ENCODE results near the gene HELZ2.
"Not testable (repeated sequence)": the region's sequence is repeated elsewhere in the genome, so short reads cannot be mapped to it uniquely, and the experiment has no call there.

- TF ChIP-seq, protein P1, sequence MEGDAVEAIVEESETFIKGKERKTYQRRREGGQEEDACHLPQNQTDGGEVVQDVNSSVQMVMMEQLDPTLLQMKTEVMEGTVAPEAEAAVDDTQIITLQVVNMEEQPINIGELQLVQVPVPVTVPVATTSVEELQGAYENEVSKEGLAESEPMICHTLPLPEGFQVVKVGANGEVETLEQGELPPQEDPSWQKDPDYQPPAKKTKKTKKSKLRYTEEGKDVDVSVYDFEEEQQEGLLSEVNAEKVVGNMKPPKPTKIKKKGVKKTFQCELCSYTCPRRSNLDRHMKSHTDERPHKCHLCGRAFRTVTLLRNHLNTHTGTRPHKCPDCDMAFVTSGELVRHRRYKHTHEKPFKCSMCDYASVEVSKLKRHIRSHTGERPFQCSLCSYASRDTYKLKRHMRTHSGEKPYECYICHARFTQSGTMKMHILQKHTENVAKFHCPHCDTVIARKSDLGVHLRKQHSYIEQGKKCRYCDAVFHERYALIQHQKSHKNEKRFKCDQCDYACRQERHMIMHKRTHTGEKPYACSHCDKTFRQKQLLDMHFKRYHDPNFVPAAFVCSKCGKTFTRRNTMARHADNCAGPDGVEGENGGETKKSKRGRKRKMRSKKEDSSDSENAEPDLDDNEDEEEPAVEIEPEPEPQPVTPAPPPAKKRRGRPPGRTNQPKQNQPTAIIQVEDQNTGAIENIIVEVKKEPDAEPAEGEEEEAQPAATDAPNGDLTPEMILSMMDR (IDR thresholded peaks at IDR 0.05; ENCODE audit: insufficient read depth, low read depth, low read length): not testable (repeated sequence)
- not testable (repeated sequence) for TF ChIP-seq EZH2 (IDR thresholded peaks at IDR 0.05; ENCODE audit: insufficient read depth, low read length)
Observed at GRCh38 chr20:63571087-63571478, 3.0 kb downstream of the HELZ2 start.
